NCI-H2196 (cell line): ENCODE measurements around the gene RHBG.

Source experiments
- DNase-seq: peaks from one replicate; lab custom pipeline; 2025; ENCODE audit not compliant: unreplicated experiment; lab: John Stamatoyannopoulos, UW

RHBG gene

DNA sequence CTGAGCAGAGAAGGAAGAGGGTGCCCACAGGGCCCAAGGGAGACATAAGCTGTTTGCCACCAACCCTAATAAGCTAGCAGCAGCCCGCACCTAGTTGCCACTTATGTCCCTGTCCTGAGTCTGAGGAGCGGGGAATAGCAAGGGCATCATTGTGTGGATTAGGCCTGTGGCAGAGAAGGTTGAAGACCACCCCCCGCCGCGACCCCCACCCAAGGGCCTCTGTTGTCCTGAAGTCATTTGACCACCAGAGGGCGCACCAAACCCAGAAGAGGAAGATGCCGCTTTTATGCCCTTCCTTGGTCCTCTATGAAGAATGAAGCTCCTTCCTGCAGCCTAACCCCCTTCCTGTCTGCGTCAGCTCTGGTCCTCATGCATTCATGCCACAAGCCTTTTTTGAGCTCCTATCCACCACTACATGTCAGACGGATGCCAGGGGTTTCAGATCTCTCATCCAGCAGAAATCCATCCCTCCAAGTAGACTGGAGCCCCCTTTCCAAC lies 16.6 kb downstream of the RHBG start:
- DNase-seq: peak; percentile 73

- no peak for DNase-seq
Observed at GRCh38 chr1:156386134-156386901, 17.3 kb downstream of the RHBG start.

- DNase-seq: no peak
Observed at GRCh38 chr1:156386949-156387869, 18.2 kb downstream of the RHBG start.

DNA sequence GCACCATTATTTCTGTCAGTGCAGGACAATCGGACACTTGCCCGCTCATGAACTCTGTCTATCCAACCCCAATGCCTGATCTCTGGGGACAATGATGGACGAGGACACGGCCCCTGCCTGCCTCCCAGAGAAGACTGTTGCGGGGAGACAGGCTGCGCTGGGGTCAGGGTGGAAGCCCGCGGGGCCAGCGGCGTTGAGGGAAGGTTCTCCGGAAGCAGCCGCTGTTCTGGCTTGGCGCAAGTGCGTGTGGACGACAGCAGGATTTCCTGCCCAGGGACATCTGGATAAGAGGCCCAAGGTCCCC lies 18.8 kb downstream of the RHBG start:
- DNase-seq: no peak

GRCh38 chr1:156388174-156389137 lies 19.4 kb downstream of the RHBG start:
- no peak for DNase-seq

- no peak for DNase-seq
Observed at GRCh38 chr1:156389311-156389710, 20.3 kb downstream of the RHBG start.

DNA sequence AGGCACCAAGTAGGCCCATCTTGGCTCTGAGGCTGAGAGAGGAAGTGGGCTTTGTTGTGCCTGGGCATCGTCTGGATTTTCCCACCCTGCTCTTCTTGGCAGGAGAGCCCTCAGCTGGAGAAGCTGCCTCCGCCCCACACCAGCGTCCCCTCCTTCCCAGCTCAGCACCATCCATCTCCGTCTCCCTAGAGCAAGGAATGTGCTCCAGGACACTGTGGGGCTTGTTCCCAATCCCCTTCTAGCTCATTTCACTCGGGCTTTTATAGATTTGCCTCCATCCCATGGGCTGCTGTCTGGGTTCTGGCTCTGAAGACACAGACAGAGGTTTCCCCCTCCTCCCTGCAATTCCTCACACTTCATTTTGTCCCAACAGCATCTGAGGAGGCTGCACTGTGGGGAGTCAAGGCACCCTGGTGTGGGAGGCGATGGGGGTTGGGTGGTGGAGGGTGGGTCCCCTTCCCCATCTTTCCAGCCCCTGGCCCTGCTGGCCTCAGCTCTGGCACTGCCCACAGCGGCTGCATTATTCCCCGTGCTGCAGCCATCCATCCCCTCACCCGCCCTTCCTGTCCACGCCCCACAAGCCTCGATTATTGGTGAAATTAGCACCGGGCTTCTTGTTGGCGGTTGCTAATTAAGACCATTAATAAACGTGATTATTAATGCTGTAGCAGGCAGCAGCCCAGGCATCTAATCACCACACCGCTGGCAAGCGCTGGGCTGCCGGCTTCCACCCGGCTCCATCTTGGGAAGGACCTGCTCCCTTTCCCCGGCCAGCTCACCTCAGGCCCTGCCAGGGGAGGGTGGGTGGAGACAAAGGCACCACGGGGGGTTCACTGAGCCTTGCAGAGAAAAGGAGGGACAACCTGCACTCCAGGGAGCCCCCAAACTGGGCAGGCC lies 21.7 kb downstream of the RHBG start:
- no peak for DNase-seq

GRCh38 chr1:156391366-156391677 lies 22.3 kb downstream of the RHBG start:
- DNase-seq: no peak

DNA sequence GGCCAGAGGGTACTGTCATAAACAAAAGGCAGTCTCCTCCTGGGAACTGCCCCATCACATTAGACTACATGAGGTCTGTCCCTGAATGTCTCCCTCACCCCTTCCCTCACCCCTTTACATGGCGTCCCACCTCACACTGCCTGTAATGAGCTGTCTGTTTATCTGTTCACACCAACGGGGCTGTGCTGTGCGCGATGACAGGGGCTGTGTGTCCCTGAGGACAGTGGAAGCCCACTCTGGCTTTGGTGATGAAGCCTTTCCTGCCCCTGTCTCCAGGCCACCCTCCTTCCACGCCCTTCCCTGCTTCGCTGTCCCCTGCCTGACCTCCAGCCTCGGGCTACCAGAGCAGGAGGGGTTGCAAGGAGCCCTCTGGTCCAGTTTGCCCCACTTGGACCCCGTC lies 22.7 kb downstream of the RHBG start:
- no peak for DNase-seq

DNA sequence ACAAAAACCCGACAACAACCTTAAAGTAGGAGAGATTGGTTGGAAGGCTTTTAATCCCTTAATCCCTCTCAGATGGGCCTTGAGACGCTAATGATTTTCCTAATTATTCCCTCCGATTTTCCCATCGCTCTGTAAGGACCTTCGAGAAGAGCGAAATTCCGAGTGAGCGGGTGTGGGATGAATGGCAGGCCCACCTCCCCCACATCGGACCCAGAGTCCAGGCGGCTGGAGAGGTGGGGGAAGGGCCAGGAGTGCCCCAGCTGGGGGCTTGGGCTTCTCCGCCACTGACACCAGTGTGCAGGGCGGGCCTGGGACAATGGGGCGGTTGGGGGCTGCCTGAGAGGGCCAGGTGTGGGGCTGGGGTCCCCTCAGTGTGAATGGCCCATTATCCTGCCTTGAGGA lies 23.4 kb downstream of the RHBG start:
- no peak for DNase-seq

GRCh38 chr1:156393095-156393494 lies 24.1 kb downstream of the RHBG start:
- no peak for DNase-seq

DNA sequence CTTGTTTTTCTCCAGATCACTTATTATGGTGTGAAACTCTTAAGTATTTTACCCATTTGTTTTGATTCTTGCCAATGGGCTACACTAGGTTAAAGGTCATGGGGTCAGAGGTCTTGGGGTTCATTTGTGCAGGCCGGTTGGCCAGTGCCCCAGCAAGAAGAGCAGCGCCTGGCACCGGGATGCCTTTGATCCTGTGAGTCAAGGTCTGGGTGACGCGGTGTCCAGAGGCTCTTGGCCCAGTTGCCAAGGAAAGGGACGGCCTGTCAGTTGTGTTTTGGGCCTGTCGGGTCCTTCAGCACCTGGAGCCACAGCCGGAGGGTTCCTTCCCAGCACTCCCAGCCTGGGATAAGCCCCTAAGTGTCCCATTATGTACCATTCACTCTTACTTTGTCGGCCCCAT lies 25.1 kb downstream of the RHBG start:
- DNase-seq: no peak

DNA sequence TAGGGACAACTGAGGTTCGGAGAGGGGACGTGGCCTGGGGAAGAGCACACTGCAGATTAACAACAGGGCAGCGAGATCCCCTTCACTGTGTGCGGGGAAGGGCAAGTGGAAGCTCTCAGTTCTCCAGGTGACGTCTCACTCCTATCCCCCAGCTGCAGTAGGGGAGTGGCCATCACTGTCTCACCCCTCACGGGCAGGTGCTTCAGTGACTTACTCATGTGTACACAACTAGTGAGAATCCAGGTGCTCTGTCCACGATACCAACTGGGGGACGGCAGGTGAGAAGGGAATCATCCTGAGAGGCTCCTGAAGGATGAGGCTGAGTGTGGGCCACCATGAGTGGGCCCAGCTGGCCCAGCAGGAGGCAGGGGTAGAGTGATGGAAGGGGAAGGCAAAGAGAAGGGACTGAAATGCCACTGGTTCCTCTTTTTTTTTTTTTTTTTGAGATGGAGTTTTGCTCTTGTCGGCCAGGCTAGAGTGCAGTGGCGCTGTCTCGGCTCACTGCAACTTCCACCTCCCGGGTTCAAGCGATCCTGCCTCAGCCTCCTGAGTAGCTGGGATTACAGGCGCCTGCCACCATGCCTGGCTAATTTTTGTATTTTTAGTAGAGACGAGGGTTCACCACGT lies 25.9 kb downstream of the RHBG start:
- peak; percentile 56 for DNase-seq

DNA sequence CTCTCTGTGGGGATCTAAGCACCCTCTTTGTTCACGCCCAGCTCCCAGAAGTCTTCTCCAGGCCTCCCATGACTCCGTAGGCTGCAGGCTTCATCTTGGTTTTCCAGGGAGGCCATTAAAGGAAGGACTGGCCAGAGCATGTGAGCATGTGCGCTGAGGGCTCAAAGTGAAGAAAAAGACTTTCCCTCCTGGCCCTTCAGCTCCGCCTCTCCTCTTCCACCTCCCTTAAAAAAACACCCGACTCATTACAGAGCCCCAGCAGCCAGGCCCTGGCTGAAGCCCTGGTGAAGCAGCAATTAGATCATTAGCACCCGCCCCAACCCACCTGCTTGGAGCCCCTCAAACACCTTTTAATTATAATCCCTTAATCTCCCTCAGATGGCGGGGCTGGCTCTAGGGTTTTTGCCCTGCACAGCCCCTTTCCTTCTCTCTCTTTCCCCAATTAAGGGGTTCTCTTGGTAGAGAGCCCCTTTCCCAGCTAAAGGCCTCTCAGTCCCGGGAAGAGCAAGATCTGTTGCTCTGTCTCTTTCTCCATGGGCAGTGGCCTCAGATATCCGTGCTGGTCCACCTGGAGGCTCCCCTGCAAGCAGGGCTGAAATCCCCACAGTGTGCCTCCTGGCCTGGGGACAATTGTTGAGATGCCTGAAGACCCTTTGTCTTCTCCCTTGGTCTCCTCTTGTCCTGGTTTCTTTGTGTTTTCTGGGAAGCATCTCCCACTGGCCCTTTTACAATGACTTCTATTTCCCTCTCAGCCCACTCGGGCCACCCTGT lies 30.5 kb downstream of the RHBG start:
- no peak for DNase-seq

DNA sequence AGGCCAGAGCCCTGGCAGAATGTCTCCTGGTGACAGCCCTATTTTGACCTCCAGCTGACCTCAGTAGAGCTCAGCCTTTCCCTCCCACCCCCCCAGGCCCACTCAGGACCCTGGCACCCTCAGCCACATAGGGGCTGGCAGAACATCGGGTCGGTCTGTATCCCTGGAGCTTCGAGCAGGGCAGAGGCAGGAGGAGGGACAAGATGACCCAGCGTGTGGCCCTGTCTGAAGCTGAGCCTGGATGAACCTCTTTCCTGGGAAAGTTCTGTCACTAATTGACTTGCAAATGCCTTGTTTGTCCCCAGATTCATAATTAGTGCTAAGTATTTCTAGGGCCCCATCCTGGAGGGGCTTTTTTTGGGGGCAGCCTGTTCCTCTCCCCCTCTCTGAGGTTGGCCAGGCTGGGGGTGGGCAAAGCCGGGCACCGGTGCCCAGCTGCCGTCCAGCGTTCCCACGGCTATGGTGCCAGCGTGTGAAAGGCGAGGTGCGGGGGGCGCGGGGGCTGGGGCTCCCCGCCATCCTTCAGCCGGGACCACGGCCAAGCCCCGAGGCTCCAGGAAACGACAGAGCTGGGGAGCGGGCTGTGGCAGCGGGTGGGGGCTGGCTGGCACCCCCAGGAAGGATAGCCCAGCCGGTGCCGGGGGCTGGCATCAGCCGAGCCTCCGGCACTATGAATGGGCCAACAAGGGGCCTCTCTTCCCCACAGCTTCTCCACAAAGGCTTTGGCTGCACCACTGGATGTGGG lies 31.4 kb downstream of the RHBG start:
- no peak for DNase-seq

DNA sequence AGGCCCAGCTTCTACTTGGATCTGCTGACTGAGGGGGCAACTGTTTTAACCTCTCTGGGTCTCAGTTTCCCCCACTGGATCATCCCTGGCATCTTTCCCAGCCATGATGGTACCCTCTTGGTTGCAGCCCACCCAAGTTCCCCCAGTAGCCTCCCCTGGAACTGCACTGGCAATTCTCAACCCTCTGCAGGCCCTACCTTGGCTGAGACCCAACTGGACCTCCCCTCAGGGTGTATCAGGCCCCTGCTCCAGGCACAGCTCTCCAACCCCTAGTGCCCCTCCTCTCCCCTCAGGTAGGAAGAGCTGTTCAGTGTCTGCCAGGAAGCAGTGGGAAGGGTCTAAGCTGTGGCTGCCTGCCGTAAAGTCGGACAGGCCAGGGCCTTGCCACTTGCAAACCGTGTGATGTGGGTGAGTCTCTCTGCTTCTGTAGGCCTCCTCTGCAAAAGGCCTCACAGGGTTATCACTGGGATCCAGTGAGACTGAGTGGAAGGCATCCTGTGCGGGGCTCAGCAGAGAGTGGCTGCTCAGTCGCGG lies 32.1 kb downstream of the RHBG start:
- no peak for DNase-seq

GRCh38 chr1:156401681-156402081 lies 32.7 kb downstream of the RHBG start:
- DNase-seq: no peak
